ENCODE results near the gene ATP2B2.

DNA sequence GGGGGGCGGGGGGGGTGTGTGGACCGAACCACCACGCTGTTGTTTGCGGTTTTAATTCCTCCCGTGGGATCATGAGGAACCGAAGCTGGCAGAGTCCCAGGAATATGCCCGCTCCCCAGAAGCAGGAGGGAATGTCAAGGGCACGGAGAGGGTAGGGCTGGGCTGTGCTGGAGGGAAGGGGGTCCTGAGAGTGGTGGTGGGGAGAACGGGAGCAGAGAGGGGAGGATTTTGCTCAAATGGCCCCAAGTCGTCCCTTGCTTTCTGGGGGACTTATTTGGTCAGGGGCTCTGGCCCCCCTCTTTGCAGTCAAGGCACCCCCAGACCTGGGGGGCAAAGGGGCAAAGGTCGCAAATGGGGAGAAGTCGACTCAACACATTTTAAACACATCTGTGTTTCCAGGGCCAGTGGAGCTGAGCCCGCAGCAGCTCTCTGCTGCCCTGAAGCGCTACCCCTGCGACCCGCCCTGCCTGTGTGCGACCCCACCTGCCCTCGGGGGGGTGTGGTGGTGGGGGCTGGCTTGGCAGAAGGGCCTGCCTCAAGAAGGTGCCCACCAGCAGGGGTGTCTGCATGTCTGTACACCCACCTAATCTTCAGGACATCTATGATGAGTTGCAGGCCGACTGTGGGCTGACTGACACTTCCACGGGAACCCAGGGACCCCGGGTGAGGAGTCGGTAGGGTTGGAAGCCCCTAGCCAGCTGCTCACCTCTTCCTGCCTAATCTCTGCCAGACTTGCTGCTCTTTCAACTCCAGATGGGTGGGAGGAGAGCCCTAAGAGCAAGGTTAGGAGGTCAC is 602 bp upstream of the ATP2B2 start:
- TF ChIP-seq, protein P1, sequence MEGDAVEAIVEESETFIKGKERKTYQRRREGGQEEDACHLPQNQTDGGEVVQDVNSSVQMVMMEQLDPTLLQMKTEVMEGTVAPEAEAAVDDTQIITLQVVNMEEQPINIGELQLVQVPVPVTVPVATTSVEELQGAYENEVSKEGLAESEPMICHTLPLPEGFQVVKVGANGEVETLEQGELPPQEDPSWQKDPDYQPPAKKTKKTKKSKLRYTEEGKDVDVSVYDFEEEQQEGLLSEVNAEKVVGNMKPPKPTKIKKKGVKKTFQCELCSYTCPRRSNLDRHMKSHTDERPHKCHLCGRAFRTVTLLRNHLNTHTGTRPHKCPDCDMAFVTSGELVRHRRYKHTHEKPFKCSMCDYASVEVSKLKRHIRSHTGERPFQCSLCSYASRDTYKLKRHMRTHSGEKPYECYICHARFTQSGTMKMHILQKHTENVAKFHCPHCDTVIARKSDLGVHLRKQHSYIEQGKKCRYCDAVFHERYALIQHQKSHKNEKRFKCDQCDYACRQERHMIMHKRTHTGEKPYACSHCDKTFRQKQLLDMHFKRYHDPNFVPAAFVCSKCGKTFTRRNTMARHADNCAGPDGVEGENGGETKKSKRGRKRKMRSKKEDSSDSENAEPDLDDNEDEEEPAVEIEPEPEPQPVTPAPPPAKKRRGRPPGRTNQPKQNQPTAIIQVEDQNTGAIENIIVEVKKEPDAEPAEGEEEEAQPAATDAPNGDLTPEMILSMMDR (IDR thresholded peaks at IDR 0.05) = no peak
- no peak for TF ChIP-seq ESRRA (IDR thresholded peaks at IDR 0.05; ENCODE audit: borderline replicate concordance, low read length)
- TF ChIP-seq HOXA7 (CRISPR knock-in tag; IDR thresholded peaks at IDR 0.05) = no peak
- no peak for TF ChIP-seq SMC3 (IDR thresholded peaks at IDR 0.05)
- no peak for TF ChIP-seq POLR2A (IDR thresholded peaks at IDR 0.05; ENCODE audit: low read length)
- TF ChIP-seq, protein P2, sequence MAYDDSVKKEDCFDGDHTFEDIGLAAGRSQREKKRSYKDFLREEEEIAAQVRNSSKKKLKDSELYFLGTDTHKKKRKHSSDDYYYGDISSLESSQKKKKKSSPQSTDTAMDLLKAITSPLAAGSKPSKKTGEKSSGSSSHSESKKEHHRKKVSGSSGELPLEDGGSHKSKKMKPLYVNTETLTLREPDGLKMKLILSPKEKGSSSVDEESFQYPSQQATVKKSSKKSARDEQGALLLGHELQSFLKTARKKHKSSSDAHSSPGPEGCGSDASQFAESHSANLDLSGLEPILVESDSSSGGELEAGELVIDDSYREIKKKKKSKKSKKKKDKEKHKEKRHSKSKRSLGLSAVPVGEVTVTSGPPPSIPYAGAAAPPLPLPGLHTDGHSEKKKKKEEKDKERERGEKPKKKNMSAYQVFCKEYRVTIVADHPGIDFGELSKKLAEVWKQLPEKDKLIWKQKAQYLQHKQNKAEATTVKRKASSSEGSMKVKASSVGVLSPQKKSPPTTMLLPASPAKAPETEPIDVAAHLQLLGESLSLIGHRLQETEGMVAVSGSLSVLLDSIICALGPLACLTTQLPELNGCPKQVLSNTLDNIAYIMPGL (CRISPR knock-in tag; IDR thresholded peaks at IDR 0.05; ENCODE audit: borderline replicate concordance) = no peak
- no peak for TF ChIP-seq NR3C1 (IDR thresholded peaks at IDR 0.05)
- no peak for TF ChIP-seq CHD4 (IDR thresholded peaks at IDR 0.05; ENCODE audit: borderline replicate concordance)
- TF ChIP-seq RCOR1 (IDR thresholded peaks at IDR 0.05; ENCODE audit: low read depth, low read length) = no peak
- TF ChIP-seq PHF8 (IDR thresholded peaks at IDR 0.05; ENCODE audit: borderline replicate concordance, low read depth) = no peak
- TF ChIP-seq, protein P3, sequence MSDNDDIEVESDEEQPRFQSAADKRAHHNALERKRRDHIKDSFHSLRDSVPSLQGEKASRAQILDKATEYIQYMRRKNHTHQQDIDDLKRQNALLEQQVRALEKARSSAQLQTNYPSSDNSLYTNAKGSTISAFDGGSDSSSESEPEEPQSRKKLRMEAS (IDR thresholded peaks at IDR 0.05) = no peak
- TF ChIP-seq, protein P4, sequence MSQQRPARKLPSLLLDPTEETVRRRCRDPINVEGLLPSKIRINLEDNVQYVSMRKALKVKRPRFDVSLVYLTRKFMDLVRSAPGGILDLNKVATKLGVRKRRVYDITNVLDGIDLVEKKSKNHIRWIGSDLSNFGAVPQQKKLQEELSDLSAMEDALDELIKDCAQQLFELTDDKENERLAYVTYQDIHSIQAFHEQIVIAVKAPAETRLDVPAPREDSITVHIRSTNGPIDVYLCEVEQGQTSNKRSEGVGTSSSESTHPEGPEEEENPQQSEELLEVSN (IDR thresholded peaks at IDR 0.05; ENCODE audit: borderline replicate concordance, low read depth) = no peak
